TTC549 (cell line): Measurements from ENCODE around the gene TSHZ3.

Source experiments
- FAIRE-seq: peaks from 2 replicates; lab custom pipeline; 2012; peaks lifted over from hg19 to GRCh38; lab: Jason Lieb, UNC

Gene TSHZ3

GRCh38 chr19:31337008-31337914 lies 12.0 kb downstream of the TSHZ3 start:
- FAIRE-seq: no peak

- FAIRE-seq: no peak
Observed at GRCh38 chr19:31335716-31336115, 13.5 kb downstream of the TSHZ3 start.

DNA sequence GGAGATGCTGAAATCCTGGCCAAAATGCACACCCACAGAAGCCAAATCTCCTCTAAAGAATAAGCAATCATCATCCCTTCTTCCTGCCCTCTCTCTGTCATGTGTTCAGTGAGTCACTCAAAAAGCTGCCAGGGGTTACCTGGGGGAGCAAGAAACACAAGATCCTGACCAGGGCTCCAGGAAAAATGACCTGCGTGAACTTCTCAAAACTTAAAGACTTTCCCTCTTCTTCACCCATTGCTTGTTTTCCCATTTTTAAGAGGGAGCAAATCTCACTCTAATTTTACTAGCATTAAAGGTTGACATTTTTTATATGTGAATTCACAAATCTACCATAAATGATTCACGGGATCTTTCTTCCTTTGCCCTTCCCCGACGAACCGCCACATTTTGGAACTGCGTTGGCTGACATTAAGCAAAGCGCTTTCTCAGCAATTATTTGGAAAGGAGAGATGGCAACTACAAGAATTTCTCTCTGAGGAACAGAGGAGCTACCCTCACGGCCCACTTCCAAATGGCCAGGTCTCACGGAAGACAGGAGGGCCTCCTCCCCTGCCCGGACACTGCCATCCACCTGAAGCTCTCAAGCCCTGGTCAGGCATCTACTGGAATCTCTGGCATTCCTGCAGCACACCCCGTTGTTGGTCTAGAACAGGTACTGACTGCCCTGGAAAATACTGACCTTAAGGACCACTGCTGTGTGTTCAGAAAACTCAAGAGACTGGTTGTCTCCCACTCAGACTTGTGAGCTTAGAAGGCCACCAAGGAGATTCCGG lies 14.2 kb downstream of the TSHZ3 start:
- no peak for FAIRE-seq

DNA sequence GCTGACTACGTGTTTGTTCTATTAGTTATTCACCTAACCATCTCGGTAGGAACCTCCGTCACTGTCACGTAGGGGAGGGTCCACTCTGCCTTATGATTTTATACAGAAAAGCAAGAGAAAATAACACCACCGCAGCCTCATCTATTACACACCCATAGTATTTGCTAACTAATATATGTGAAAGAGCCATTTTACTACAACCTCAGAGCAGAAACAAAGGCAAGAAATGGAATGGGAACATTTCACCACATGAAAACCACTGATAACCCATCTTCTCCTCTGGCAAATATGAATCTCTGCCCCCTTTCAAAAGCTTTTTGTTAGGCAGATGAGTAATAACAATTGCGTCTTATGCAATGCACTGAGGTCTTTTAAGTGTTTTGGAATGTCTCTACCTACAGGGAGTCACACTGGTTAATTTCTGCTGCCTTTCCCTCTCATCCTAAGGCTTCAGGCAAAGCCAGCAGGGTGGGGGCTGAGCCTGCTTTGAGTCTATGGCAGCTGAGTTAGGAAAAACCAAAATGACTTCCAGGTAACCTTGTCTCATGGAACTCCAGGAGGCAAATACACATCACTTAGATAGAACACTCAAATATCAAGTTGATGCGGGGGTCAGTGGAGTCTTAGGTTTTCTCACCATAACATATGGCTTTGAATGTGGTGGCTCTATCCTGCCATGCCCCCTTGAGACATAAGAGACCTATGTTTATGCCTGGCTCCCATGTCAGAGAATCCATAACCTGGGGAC lies 15.0 kb downstream of the TSHZ3 start:
- FAIRE-seq: no peak

- no peak for FAIRE-seq
Observed at GRCh38 chr19:31332096-31332495, 17.1 kb downstream of the TSHZ3 start.

DNA sequence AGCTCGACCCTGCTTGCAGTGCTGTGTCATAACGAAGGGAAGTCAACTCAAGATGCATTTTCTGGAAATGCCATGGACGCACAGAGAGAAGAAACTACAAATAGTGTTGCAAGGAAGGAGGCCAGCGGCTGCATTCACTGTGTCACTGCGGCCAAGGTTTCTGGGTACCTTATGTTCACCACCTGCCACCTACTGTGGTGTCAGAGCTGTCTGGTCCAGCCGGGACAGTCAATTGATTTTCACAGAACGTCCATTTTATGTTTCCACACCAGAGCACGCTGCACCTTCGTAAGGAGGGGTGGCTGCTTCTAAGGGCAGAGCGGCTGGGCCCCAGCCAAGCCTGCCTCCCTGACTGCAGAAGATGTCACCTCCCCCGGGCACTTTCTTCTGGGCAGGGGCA lies 17.7 kb downstream of the TSHZ3 start:
- FAIRE-seq: no peak

DNA sequence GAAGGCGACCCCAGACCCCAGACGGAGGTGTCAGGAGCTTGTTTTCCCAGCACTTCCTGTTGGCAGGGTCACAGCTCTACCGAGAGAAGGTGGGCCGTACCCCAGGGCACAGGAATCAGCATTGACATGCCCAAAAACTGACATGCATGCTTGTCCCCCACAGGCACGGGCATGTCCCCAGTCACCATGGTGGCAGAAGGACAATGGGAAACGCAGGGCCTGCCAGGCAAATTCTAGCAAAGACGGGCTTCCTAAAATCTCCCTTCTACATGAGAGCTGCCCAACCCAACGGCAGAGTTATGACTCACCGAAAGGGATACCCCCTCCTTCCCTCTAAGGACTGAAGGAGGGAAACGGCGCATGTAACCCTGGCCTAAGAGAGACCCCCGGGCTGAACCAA lies 18.5 kb downstream of the TSHZ3 start:
- FAIRE-seq: no peak

DNA sequence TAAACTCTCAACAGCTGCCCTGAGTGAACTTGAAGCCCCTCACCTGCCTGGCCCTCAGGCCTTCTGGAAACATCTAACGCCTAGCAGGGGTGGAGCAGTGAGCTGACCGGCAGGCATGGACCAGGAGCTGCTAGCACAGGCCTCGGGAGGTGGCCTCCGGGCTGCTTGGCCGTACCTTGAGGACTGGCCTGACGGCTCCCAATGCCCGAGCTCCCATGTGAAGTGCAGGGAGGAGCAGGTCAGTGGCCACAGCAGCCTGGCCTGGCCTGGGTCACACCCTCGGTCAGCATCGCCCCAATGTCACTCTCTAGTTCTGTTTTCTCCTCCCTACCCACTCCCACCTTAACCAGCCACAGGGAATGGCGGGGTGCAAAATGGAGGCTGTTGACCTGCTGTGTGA lies 19.0 kb downstream of the TSHZ3 start:
- FAIRE-seq: no peak

GRCh38 chr19:31329819-31330218 lies 19.4 kb downstream of the TSHZ3 start:
- no peak for FAIRE-seq

DNA sequence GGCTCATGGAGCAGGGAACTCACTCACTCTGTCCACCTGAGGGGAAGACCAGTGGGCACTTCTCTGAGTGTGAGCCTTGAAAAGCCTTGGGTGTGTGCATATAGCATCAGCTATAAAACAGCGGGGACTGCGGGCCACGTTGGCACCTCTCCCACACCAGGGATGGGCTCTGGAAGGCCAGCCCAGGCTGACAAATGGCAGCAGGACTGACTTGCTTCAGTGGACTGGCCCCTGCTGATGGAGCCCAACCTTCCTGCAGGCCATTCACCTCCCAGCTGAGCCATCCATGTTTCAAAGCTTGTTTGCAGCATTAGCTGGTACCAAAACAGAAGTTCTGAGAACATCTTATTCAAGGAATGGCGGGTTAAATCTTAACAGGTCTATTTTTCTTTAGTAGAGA lies 21.0 kb downstream of the TSHZ3 start:
- FAIRE-seq: no peak

- no peak for FAIRE-seq
Observed at GRCh38 chr19:31326329-31327028, 22.8 kb downstream of the TSHZ3 start.

- FAIRE-seq: no peak
Observed at GRCh38 chr19:31325342-31325741, 23.9 kb downstream of the TSHZ3 start.

- FAIRE-seq: no peak
Observed at GRCh38 chr19:31319465-31319864, 29.8 kb downstream of the TSHZ3 start.

- FAIRE-seq: no peak
Observed at GRCh38 chr19:31318790-31319425, 30.3 kb downstream of the TSHZ3 start.

GRCh38 chr19:31317570-31317969 lies 31.7 kb downstream of the TSHZ3 start:
- FAIRE-seq: no peak

DNA sequence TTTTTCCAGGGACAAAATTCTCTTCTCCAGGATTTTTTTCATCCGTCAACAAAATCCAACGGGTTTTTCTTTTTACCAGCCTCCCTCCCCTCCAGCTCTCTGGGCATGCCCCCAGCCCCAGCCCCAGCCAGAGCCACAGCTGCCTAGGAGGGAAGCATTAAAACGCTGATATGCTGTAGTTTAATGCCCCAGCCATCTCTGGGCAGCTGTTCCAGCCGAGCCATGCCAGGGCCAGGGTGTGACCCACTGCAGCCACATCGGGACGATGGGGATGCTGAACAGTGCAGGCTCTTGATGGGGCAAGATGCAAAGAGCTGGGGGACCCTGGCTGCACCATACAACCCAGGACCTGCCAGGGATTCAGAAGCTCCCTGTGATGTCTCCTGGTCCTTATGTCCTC lies 32.1 kb downstream of the TSHZ3 start:
- FAIRE-seq: no peak

DNA sequence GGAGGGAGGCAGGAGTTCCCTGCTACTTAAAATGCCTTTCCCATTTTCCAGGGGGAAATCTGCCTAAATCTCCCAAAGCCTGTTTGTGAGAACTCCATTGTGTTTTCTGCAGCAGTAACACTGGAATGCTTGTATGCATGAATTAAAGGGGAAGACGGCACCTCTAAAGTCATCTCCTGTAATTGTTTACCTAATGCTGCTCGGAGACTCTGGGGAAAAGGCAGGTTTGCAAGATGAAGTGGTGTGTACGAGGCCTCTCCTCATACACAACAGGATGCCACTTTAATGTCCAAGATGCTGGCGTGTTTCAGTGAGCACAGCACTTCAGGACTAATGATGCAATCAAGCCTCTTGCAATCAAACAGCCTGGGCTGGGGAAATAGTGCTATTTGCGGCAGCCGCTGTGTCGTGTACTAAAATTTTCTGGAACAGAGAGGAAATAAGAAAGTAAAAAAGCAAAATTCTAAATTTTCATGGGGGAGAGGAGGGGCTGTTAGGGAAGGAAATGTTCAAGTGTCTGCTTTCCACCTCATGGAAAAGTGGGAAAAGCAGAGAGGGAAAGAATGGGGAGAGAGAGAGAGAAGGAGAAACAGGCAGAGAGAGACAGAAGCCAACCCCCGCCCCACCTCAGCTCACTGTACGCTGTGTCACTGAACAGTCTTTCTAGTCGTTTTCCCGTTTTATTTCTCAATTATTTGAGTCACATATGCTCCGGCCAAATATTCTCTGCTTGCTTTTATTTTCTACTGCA lies 32.9 kb downstream of the TSHZ3 start:
- no peak for FAIRE-seq

- FAIRE-seq: no peak
Observed at GRCh38 chr19:31315652-31316051, 33.6 kb downstream of the TSHZ3 start.

DNA sequence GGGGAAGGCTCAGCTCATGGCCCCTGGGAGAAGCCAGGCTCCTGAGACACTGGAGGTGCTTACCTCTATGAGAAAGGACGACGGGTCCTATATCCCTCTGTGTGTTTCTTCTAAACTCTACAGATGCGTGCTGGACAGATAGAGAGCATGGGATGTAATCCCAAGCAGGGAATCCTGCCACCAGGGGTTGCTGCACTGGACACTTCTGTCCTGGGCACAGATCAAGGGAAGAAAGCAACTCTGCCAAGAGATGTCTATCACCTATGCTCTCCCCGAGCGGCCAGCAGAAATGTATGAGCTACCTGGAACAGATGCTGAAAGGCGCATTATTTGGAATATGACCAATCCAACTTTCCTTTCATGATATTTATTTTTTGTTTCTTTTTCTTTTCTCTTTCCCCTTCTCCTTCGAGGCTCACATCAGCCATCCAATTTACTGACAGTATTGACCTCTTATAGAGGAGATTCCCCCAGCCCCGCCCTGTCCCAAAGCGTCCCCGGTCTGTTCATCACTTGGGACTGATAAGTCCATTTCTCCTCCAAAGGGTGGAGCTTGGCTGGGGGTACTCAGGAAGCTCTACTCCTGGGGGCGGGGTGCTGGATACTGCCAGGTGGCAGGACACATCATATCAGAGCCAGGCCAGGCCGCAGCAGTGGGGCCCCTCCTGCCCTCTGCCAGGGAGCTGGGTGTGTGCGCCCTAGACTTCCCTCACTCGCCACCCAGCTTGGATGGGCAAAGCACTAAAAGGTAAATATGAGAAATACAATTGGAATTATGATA lies 34.2 kb downstream of the TSHZ3 start:
- no peak for FAIRE-seq

- no peak for FAIRE-seq
Observed at GRCh38 chr19:31314156-31314555, 35.1 kb downstream of the TSHZ3 start.
